CD4-positive, alpha-beta memory T cell (primary cell): ENCODE measurements around the gene HMCES. TPM values are rescaled to one million over a fixed set of nuclear protein-coding genes. Genes with fewer than 3 reads are reported as not detected.
"Not testable (repeated sequence)": the region's sequence is repeated elsewhere in the genome, so short reads cannot be mapped to it uniquely, and the experiment has no call there.

Source experiments
- CTCF ChIA-PET: fragments of 350-600 bp; sonication (Branson Sonifier 250); formaldehyde crosslinking; loops from one replicate; lab custom pipeline; 2021; ENCODE audit warnings: inconsistent platforms; ENCODE audit not compliant: partially characterized antibody; lab: Charles Lee
- POLR2A ChIA-PET: fragments of 350-600 bp; sonication (Branson Sonifier 250); formaldehyde crosslinking; loops from one replicate; lab custom pipeline; 2021; ENCODE audit not compliant: partially characterized antibody; lab: Charles Lee
- DNase-seq, 5 donors: peaks; one replicate each; pipeline versions ENCODE4 v3.0.0 to v3.0.0-alpha.2; 2020 to 2022; ENCODE audit warnings: mixed read lengths in 1 of 5
- H3K27ac ChIP-seq: one replicate; pipeline ENCODE4 v1.7.0; 2013; ENCODE audit warnings: low read depth, low read length
- H3K27me3 ChIP-seq: 2 replicates; pipeline ENCODE4 v1.7.0; 2013; ENCODE audit warnings: mild to moderate bottlenecking, low read length, moderate library complexity; ENCODE audit not compliant: insufficient read depth
- H3K36me3 ChIP-seq: 2 replicates; pipeline ENCODE4 v1.7.0; 2013; ENCODE audit warnings: mild to moderate bottlenecking, low read length, moderate library complexity; ENCODE audit not compliant: insufficient read depth
- H3K4me1 ChIP-seq: 2 replicates; pipeline ENCODE4 v1.7.0; 2013; ENCODE audit warnings: mild to moderate bottlenecking, low read length, moderate library complexity; ENCODE audit not compliant: insufficient read depth
- H3K4me3 ChIP-seq, 2 donors: one replicate each; pipeline ENCODE4 v1.7.0; 2013; ENCODE audit warnings: low read length in 2 of 2, mild to moderate bottlenecking in 1 of 2
- H3K9me3 ChIP-seq, 2 donors: one replicate each; pipeline ENCODE4 v1.7.0; 2013; ENCODE audit warnings: low read length in 2 of 2, control low read depth in 1 of 2; ENCODE audit not compliant: control insufficient read depth in 1 of 2
- H3K27ac Mint-ChIP-seq, 7 donors: one replicate each; pipeline ENCODE4 v1.8.0; 2020 to 2021; ENCODE audit warnings: mixed read lengths in 7 of 7, mild to moderate bottlenecking in 6 of 7, inconsistent platforms in 3 of 7, moderate library complexity in 3 of 7
- H3K27me3 Mint-ChIP-seq, 2 donors: one replicate each; pipeline ENCODE4 v1.8.0; 2020 to 2021; ENCODE audit warnings: mixed read lengths in 2 of 2
- H3K36me3 Mint-ChIP-seq, 2 donors: one replicate each; pipeline ENCODE4 v1.8.0; 2020 to 2021; ENCODE audit warnings: mixed read lengths in 2 of 2, inconsistent platforms in 1 of 2, mild to moderate bottlenecking in 1 of 2
- H3K4me1 Mint-ChIP-seq, 4 donors: one replicate each; pipeline ENCODE4 v1.8.0; 2020 to 2021; ENCODE audit warnings: mixed read lengths in 4 of 4, mild to moderate bottlenecking in 1 of 4
- H3K4me3 Mint-ChIP-seq, 8 donors: one replicate each; pipeline ENCODE4 v1.8.0; 2020 to 2021; ENCODE audit warnings: mixed read lengths in 8 of 8, mild to moderate bottlenecking in 7 of 8, moderate library complexity in 6 of 8, inconsistent platforms in 3 of 8
- H3K9me3 Mint-ChIP-seq, 8 donors: one replicate each; pipeline ENCODE4 v1.8.0; 2020 to 2021; ENCODE audit warnings: mixed read lengths in 8 of 8, mild to moderate bottlenecking in 5 of 8, inconsistent platforms in 3 of 8, moderate library complexity in 1 of 8
- intact Hi-C: fragments of 100-400 bp; cut with micrococcal nuclease; formaldehyde crosslinking; loops from one replicate; pipeline ENCODE4 v1.15.1; 2023
- polyA plus RNA-seq, 2 donors: library from polyadenylated mRNA; unstranded; fragments of 300-500 nt; fragmentation: Illumina TruSeq; gene quantifications; one replicate each; pipeline ENCODE4 v1.2.3, GENCODE V29; 2021
- total RNA-seq, 2 experiments: library from RNA; stranded (reverse); gene quantifications; one replicate each; pipeline ENCODE4 v1.2.3, GENCODE V29; 2021

Gene HMCES
- total and polyA plus RNA-seq, 4 experiments from 2014 or later: 50.1 to 100 (median 76.3) TPM

DNA sequence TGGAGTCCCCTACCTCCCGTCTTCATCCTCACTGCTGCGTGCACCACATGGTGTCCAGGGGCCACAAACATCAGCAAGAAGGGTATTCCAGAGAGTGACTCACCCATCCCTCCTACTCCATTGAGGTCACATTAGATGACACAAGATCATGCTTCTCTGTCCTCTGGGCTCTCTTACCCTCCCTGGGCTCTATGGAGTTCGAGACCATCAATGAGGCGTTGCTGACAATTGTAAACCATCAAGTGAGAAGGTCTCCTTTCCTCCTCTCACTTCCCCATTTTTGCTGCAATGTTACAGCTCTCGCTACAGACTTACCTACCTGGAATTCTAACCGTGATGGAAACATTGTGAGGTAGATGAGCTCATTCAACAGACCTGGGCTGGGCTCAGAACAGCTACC lies 51.7 kb downstream of the HMCES start:
- H3K9me3 Mint-ChIP-seq: no peaks in the 10 kb centered on the region
- Histone ChIP-seq H3K36me3 (no peaks in the 10 kb centered on the region), H3K4me1 (no peaks in the 10 kb centered on the region), H3K9me3 (no peaks in the 10 kb centered on the region), H3K27ac (no peak overlapping the region), H3K4me3 (no peak overlapping the region), H3K27me3 (no peaks in the 10 kb centered on the region)
- H3K27ac Mint-ChIP-seq: no peak overlapping the region
- no peaks in the 10 kb centered on the region for H3K27me3 Mint-ChIP-seq
- no peaks in the 10 kb centered on the region for H3K4me1 Mint-ChIP-seq
- H3K36me3 Mint-ChIP-seq: no peaks in the 10 kb centered on the region
- intact Hi-C loops: no loop called here
- no peak for DNase-seq
- ChIA-PET POLR2A (interaction anchor here (5.3 kb wide), 1 partner anchor 14 kb away, joined by 37 read pairs; a partner anchor contains a TSS), CTCF (interaction anchor here (0.6 to 3.6 kb wide), 3 partner anchors 14 to 69 kb away, joined by 3 to 14 read pairs (median 3); a partner anchor contains a TSS)
- H3K4me3 Mint-ChIP-seq: no peak overlapping the region

- H3K9me3 ChIP-seq: no peaks in the 10 kb centered on the region
- ChIA-PET CTCF (interaction anchor here (0.6 to 1.3 kb wide), 3 partner anchors 19 to 281 kb away, joined by 4 read pairs; no protein-coding TSS in a partner anchor), POLR2A (no interaction called here)
- H3K27me3 Mint-ChIP-seq: no peaks in the 10 kb centered on the region
- intact Hi-C loops: no loop called here
- no peak overlapping the region for H3K4me3 Mint-ChIP-seq
- no peak overlapping the region for H3K27ac ChIP-seq
- H3K4me3 ChIP-seq: no peak overlapping the region
- no peaks in the 10 kb centered on the region for H3K36me3 Mint-ChIP-seq
- no peak overlapping the region for H3K27ac Mint-ChIP-seq
- H3K36me3 ChIP-seq: no peaks in the 10 kb centered on the region
- no peaks in the 10 kb centered on the region for H3K4me1 ChIP-seq
- peaks cover 0 to 2% (median 0%) of the 10 kb centered on the region in 4 donors for H3K4me1 Mint-ChIP-seq
- DNase-seq: no peak
- no peaks in the 10 kb centered on the region for H3K27me3 ChIP-seq
- no peaks in the 10 kb centered on the region for H3K9me3 Mint-ChIP-seq
Observed at GRCh38 chr3:129333891-129334290, 55.2 kb downstream of the HMCES start.

DNA sequence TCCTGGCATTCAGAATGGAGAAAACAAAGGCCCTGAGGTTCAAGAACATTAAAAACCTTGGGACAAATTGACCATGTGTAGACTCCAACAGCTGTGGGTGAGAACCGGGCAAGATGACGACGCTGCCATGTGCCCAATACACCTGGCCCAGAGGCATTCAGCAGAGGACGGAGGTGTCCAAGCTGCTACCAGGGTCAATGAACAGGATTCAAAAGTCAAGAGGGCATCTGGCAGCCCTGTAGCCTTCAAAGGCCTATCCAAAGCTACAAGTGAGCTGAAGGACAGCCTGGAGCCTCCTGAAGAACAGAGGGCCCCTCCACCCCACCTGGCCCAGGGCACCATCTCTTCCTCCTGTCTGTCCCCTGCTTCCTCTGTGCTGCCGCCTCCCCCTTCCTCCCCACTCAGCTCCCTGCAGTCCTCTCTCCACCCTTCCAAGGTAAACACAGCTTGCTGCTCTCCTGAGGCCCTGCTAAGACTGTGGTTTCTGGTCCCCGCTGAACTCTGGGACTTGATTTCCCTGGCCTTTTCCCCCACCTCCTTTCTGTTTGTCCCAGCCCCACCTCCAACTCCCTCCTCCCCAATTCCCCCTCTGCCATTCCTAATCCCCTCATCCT lies 57.5 kb downstream of the HMCES start:
- CTCF ChIA-PET: interaction anchor here (0.6 to 0.7 kb wide), 2 partner anchors 9 to 10 kb away, joined by 3 read pairs; no protein-coding TSS in a partner anchor

GRCh38 chr3:129337719-129338118 lies 59.0 kb downstream of the HMCES start:
- H3K36me3 ChIP-seq, intact Hi-C loops, H3K4me1 Mint-ChIP-seq, CTCF ChIA-PET, H3K36me3 Mint-ChIP-seq, H3K27me3 ChIP-seq, POLR2A ChIA-PET, H3K4me3 ChIP-seq, H3K27ac Mint-ChIP-seq, H3K4me3 Mint-ChIP-seq, DNase-seq, H3K4me1 ChIP-seq, H3K27ac ChIP-seq, H3K27me3 Mint-ChIP-seq, H3K9me3 ChIP-seq, H3K9me3 Mint-ChIP-seq: not testable (repeated sequence)

More for the DNA sequence above, 57.5 kb downstream of the HMCES start:
- DNase-seq: no peak
- POLR2A ChIA-PET: no interaction called here
- Histone ChIP-seq H3K9me3 (no peaks in the 10 kb centered on the region), H3K27me3 (no peaks in the 10 kb centered on the region), H3K4me3 (no peak overlapping the region), H3K27ac (no peak overlapping the region), H3K36me3 (no peaks in the 10 kb centered on the region), H3K4me1 (no peaks in the 10 kb centered on the region)
- Mint-ChIP-seq H3K27me3 (no peaks in the 10 kb centered on the region), H3K4me1 (peaks cover 0 to 2% (median 0%) of the 10 kb centered on the region in 4 donors), H3K9me3 (no peaks in the 10 kb centered on the region), H3K36me3 (no peaks in the 10 kb centered on the region), H3K4me3 (no peak overlapping the region), H3K27ac (no peak overlapping the region)
- intact Hi-C loops: no loop called here

DNA sequence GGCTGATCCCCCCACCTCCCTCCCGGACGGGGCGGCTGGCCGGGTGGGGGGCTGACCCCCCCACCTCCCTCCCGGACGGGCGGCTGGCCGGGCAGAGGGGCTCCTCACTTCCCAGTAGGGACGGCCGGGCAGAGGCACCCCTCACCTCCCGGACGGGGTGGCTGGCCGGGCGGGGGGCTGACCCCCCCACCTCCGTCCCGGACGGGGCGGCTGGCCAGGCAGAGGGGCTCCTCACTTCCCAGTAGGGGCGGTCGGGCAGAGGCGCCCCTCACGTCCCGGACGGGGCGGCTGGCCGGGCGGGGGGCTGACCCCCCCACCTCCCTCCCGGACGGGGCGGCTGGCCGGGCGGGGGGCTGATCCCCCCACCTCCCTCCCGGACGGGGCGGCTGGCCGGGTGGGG lies 60.5 kb downstream of the HMCES start:
- H3K9me3 ChIP-seq, CTCF ChIA-PET, H3K4me3 Mint-ChIP-seq, H3K27me3 Mint-ChIP-seq, DNase-seq, H3K9me3 Mint-ChIP-seq, H3K4me3 ChIP-seq, intact Hi-C loops, H3K4me1 Mint-ChIP-seq, POLR2A ChIA-PET, H3K36me3 ChIP-seq, H3K27ac ChIP-seq, H3K27me3 ChIP-seq, H3K4me1 ChIP-seq, H3K27ac Mint-ChIP-seq, H3K36me3 Mint-ChIP-seq: not testable (repeated sequence)

GRCh38 chr3:129339833-129340232 lies 61.2 kb downstream of the HMCES start:
- peaks cover 10% of the 10 kb centered on the region for H3K4me1 ChIP-seq
- H3K27ac Mint-ChIP-seq, H3K27me3 Mint-ChIP-seq, H3K9me3 ChIP-seq, H3K36me3 ChIP-seq, DNase-seq, H3K27ac ChIP-seq, CTCF ChIA-PET, H3K4me3 Mint-ChIP-seq, H3K4me1 Mint-ChIP-seq, POLR2A ChIA-PET, H3K36me3 Mint-ChIP-seq, H3K9me3 Mint-ChIP-seq, H3K27me3 ChIP-seq, H3K4me3 ChIP-seq: not testable (repeated sequence)
- intact Hi-C loops: loop anchor here (5.0 kb wide), 1 partner anchor 487 kb away; no protein-coding TSS in a partner anchor

DNA sequence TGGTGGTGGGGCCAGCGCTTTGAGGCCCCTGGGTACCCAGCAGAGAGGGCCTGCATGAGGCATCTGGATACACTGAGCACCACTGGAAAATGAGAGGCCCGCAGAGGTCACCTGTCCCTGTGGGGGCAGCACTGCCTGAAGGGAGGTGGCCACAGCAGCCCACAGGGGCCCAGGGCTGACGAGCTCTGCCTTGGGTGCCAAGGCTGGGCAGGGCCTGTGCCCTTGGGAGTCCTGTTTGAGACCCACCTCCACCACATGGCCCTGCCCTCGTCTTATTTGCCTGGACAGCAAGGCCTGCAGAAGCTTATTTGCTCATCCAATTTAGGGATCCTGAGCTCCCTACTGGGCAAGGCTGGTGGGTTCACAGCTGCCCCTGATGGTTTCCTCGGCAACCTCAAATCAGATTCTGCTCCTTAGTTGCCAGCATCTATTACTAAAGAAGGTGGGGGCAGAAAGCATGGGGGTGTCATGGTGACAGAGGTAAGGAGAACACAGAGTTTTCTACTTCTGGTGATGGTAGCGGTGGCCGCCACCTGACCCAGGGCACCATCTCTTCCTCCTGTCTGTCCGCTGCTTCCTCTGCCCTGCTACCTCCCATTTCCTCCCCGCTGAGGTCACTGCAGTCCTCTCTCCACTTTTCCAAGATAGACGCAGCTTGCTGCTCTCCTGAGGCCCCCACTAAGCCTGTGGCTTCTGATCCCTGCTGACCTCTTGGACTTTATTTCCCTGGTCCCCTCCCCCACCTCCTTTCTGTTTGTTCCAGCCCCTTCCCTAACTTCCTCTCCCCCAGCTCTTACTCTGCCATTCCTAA lies 62.9 kb downstream of the HMCES start:
- Mint-ChIP-seq H3K4me3 (no peak overlapping the region), H3K4me1 (peaks cover 2 to 9% (median 5%) of the 10 kb centered on the region in 4 donors), H3K9me3 (no peaks in the 10 kb centered on the region), H3K27ac (no peak overlapping the region), H3K36me3 (no peaks in the 10 kb centered on the region), H3K27me3 (peaks cover 9 to 15% of the 10 kb centered on the region in 2 donors)
- Histone ChIP-seq H3K27me3 (no peaks in the 10 kb centered on the region), H3K27ac (no peak overlapping the region), H3K9me3 (no peaks in the 10 kb centered on the region), H3K36me3 (no peaks in the 10 kb centered on the region), H3K4me1 (peaks cover 10% of the 10 kb centered on the region), H3K4me3 (no peak overlapping the region)
- POLR2A ChIA-PET: interaction anchor here (1.1 kb wide), 1 partner anchor 26 kb away, joined by 3 read pairs; a partner anchor contains a TSS
- no peak for DNase-seq
- intact Hi-C loops: loop anchor here (5.0 kb wide), 1 partner anchor 486 kb away; no protein-coding TSS in a partner anchor
- CTCF ChIA-PET: interaction anchor here (0.7 kb wide), 1 partner anchor 627 kb away, joined by 3 read pairs; no protein-coding TSS in a partner anchor
